NOMO-1 treated with DMSO at 0.1 percent for 48 hours (cell line): ENCODE data around the gene KMT2B.

Source experiments
- DNase-seq: peaks from one replicate; lab custom pipeline; 2025; ENCODE audit not compliant: unreplicated experiment; lab: John Stamatoyannopoulos, UW

The KMT2B gene

GRCh38 chr19:35725216-35725861 is 7.5 kb downstream of the KMT2B start:
- no peak for DNase-seq

GRCh38 chr19:35727053-35727955 is 9.5 kb downstream of the KMT2B start:
- DNase-seq, result no peak

GRCh38 chr19:35727956-35728706 is 10.3 kb downstream of the KMT2B start:
- no peak for DNase-seq

- DNase-seq, result no peak
These were observed 11.2 kb downstream of the KMT2B start for GRCh38 chr19:35729021-35729420.

- no peak for DNase-seq
These were observed 12.0 kb downstream of the KMT2B start for GRCh38 chr19:35729763-35730162.

GRCh38 chr19:35730326-35730725 is 12.5 kb downstream of the KMT2B start:
- no peak for DNase-seq

- DNase-seq, result no peak
These were observed 13.6 kb downstream of the KMT2B start for GRCh38 chr19:35731353-35731752.

- no peak for DNase-seq
These were observed 14.1 kb downstream of the KMT2B start for GRCh38 chr19:35731779-35732405.

- no peak for DNase-seq
These were observed 14.9 kb downstream of the KMT2B start for GRCh38 chr19:35732540-35733179.

GRCh38 chr19:35733180-35734125 is 15.7 kb downstream of the KMT2B start:
- no peak for DNase-seq

GRCh38 chr19:35734273-35734672 is 16.5 kb downstream of the KMT2B start:
- DNase-seq, result no peak

GRCh38 chr19:35734889-35735288 is 17.1 kb downstream of the KMT2B start:
- DNase-seq, result no peak

GRCh38 chr19:35736913-35737886 is 19.4 kb downstream of the KMT2B start:
- DNase-seq, result no peak

- no peak for DNase-seq
These were observed 20.5 kb downstream of the KMT2B start for GRCh38 chr19:35738021-35738886.

- no peak for DNase-seq
These were observed 21.1 kb downstream of the KMT2B start for GRCh38 chr19:35738887-35739229.

GRCh38 chr19:35739275-35740107 is 21.7 kb downstream of the KMT2B start:
- no peak for DNase-seq

GRCh38 chr19:35740108-35740422 is 22.3 kb downstream of the KMT2B start:
- no peak for DNase-seq
